Sigmoid colon (tissue), 4 donors: Measurements from ENCODE around the gene PTH2R.

Experiments used
- EP300 ChIP-seq, 4 donors: sonication (generic); formaldehyde crosslinking; IDR thresholded peaks; one replicate each; pipeline ENCODE4 v1.6.1; 2017; ENCODE audit warnings: antibody characterized with exemption in 4 of 4
- POLR2A ChIP-seq, 2 donors: fragments of 450-650 bp; IDR thresholded peaks; one replicate each; pipeline ENCODE4 v1.6.1; 2016; ENCODE audit warnings: antibody characterized with exemption in 2 of 2, mild to moderate bottlenecking in 2 of 2, moderate library complexity in 2 of 2
- TF ChIP-seq, protein P1 (sequence below), 4 experiments: fragments of 450-650 bp in 3 of 4; fragments of 200-600 bp in 1 of 4; IDR thresholded peaks; one replicate each; pipeline ENCODE4 v1.5.1; 2016 to 2019; ENCODE audit warnings: antibody characterized with exemption in 4 of 4, mild to moderate bottlenecking in 3 of 4, moderate library complexity in 2 of 4

GRCh38 chr2:208415897-208416296, 9.3 kb downstream of the PTH2R start:
- TF ChIP-seq POLR2A (IDR thresholded peaks at IDR 0.05): no peak
- TF ChIP-seq, protein P1, sequence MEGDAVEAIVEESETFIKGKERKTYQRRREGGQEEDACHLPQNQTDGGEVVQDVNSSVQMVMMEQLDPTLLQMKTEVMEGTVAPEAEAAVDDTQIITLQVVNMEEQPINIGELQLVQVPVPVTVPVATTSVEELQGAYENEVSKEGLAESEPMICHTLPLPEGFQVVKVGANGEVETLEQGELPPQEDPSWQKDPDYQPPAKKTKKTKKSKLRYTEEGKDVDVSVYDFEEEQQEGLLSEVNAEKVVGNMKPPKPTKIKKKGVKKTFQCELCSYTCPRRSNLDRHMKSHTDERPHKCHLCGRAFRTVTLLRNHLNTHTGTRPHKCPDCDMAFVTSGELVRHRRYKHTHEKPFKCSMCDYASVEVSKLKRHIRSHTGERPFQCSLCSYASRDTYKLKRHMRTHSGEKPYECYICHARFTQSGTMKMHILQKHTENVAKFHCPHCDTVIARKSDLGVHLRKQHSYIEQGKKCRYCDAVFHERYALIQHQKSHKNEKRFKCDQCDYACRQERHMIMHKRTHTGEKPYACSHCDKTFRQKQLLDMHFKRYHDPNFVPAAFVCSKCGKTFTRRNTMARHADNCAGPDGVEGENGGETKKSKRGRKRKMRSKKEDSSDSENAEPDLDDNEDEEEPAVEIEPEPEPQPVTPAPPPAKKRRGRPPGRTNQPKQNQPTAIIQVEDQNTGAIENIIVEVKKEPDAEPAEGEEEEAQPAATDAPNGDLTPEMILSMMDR (IDR thresholded peaks at IDR 0.05): no peak
- no peak for TF ChIP-seq EP300 (IDR thresholded peaks at IDR 0.05)
